ENCODE measurements around the gene UBE2D4.
"Not testable (repeated sequence)": the region's sequence is repeated elsewhere in the genome, so short reads cannot be mapped to it uniquely, and the experiment has no call there.

UBE2D4 gene

GRCh38 chr7:43968172-43969040 lies 42.2 kb downstream of the UBE2D4 start:
- DNase-seq (ENCODE audit: low read depth): not testable (repeated sequence)

- not testable (repeated sequence) for DNase-seq (ENCODE audit: low read depth)
These were observed 43.4 kb downstream of the UBE2D4 start for GRCh38 chr7:43969586-43969985.

GRCh38 chr7:43970698-43971097 lies 44.5 kb downstream of the UBE2D4 start:
- not testable (repeated sequence) for DNase-seq (ENCODE audit: low read depth)

GRCh38 chr7:43974033-43974573 lies 47.9 kb downstream of the UBE2D4 start:
- DNase-seq (ENCODE audit: low read depth): not testable (repeated sequence)

GRCh38 chr7:43974725-43975482 lies 48.7 kb downstream of the UBE2D4 start:
- DNase-seq (ENCODE audit: low read depth): not testable (repeated sequence)

- DNase-seq (ENCODE audit: low read depth): no peak
These were observed 51.3 kb downstream of the UBE2D4 start for GRCh38 chr7:43977525-43977924.

GRCh38 chr7:43978102-43978501 lies 51.9 kb downstream of the UBE2D4 start:
- not testable (repeated sequence) for DNase-seq (ENCODE audit: low read depth)

GRCh38 chr7:43982848-43983247 lies 56.6 kb downstream of the UBE2D4 start:
- not testable (repeated sequence) for DNase-seq (ENCODE audit: low read depth)

- DNase-seq (ENCODE audit: low read depth): not testable (repeated sequence)
These were observed 57.5 kb downstream of the UBE2D4 start for GRCh38 chr7:43983736-43984135.

GRCh38 chr7:43985904-43986864 lies 59.9 kb downstream of the UBE2D4 start:
- DNase-seq (ENCODE audit: low read depth): peak; percentile 47

GRCh38 chr7:43987476-43987875 lies 61.2 kb downstream of the UBE2D4 start:
- not testable (repeated sequence) for DNase-seq (ENCODE audit: low read depth)

GRCh38 chr7:43990011-43990585 lies 63.9 kb downstream of the UBE2D4 start:
- not testable (repeated sequence) for DNase-seq (ENCODE audit: low read depth)

- DNase-seq (ENCODE audit: low read depth): not testable (repeated sequence)
These were observed 64.6 kb downstream of the UBE2D4 start for GRCh38 chr7:43990829-43991228.

GRCh38 chr7:43992896-43993295 lies 66.7 kb downstream of the UBE2D4 start:
- DNase-seq (ENCODE audit: low read depth): peak; percentile 28

- not testable (repeated sequence) for DNase-seq (ENCODE audit: low read depth)
These were observed 68.4 kb downstream of the UBE2D4 start for GRCh38 chr7:43994681-43995080.

- DNase-seq (ENCODE audit: low read depth): not testable (repeated sequence)
These were observed 71.3 kb downstream of the UBE2D4 start, which contains the start of gene SPDYE1 for GRCh38 chr7:43997532-43997931. Gene SPDYE1 (plus strand): TSS chr7:43997897. CDS start chr7:43999950, 2,053 bp downstream.
